GM10248 (cell line): Measurements from ENCODE around the gene UBAP2L.
"Not testable (repeated sequence)": the region's sequence is repeated elsewhere in the genome, so short reads cannot be mapped to it uniquely, and the experiment has no call there.

Experiments
- CTCF ChIA-PET: fragments of 300-600 bp; sonication (Branson Sonifier 250); formaldehyde crosslinking; extraction: SDS; loops from one replicate; lab custom pipeline; 2021; ENCODE audit warnings: antibody characterized with exemption; lab: Yijun Ruan, JAX
- POLR2A ChIA-PET: fragments of 350-650 bp; sonication (Branson Sonifier 250); formaldehyde crosslinking; extraction: SDS; loops from one replicate; lab custom pipeline; 2020; ENCODE audit warnings: antibody characterized with exemption; lab: Yijun Ruan, JAX
- DNase-seq: peaks from one replicate; pipeline ENCODE4 v3.0.0; 2012; ENCODE audit errors: extremely low spot score
- CTCF ChIP-seq: IDR thresholded peaks from 2 replicates; pipeline ENCODE4 v1.5.1; 2012; ENCODE audit warnings: mild to moderate bottlenecking, low read depth; ENCODE audit errors: extremely low read depth, missing control alignments, control extremely low read depth

UBAP2L gene

GRCh38 chr1:154270833-154271232, 50.1 kb downstream of the UBAP2L start:
- peak; percentile 34 for DNase-seq
- TF ChIP-seq CTCF, result no peak
- CTCF ChIA-PET, result interaction anchor here (0.9 to 4.7 kb wide), 9 partner anchors 11 to 284 kb away, joined by 3 to 43 read pairs (median 6); partner anchors contain the start of genes RAB13 and UBAP2L
- POLR2A ChIA-PET, result interaction anchor here (1.6 kb wide), 1 partner anchor 280 kb away, joined by 3 read pairs; the partner anchor contains the start of gene RPS27

GRCh38 chr1:154272217-154272998, 51.7 kb downstream of the UBAP2L start, which contains the start of gene HAX1:
TSS of gene HAX1 (plus strand) at chr1:154272629. CDS start at chr1:154272724, 95 bp downstream.
- TF ChIP-seq CTCF, result peak; percentile 74
- DNase-seq, result peak; percentile 95
- POLR2A ChIA-PET, result interaction anchor here (0.7 to 1.6 kb wide), 2 partner anchors 70 to 282 kb away, joined by 3 to 15 read pairs; partner anchors contain the start of gene RPS27
- CTCF ChIA-PET, result interaction anchor here (0.7 to 4.7 kb wide), 26 partner anchors 13 to 480 kb away, joined by 3 to 43 read pairs (median 4); partner anchors contain the start of genes RAB13, TPM3 and UBAP2L

GRCh38 chr1:154272999-154273563, 52.3 kb downstream of the UBAP2L start:
- no peak for TF ChIP-seq CTCF
- POLR2A ChIA-PET, result no interaction called here
- CTCF ChIA-PET, result interaction anchor here (0.8 to 4.7 kb wide), 10 partner anchors 14 to 475 kb away, joined by 3 to 43 read pairs (median 4); partner anchors contain the start of gene TPM3
- no peak for DNase-seq

GRCh38 chr1:154276797-154277196, 56.0 kb downstream of the UBAP2L start:
- ChIA-PET CTCF (interaction anchor here (1.0 to 3.3 kb wide), 4 partner anchors 54 to 75 kb away, joined by 3 to 22 read pairs (median 4); no protein-coding TSS in a partner anchor), POLR2A (no interaction called here)
- peak; percentile 25 for TF ChIP-seq CTCF
- DNase-seq, result no peak

GRCh38 chr1:154287591-154287990, 66.8 kb downstream of the UBAP2L start:
- CTCF ChIA-PET, DNase-seq, POLR2A ChIA-PET: not testable (repeated sequence)

- TF ChIP-seq CTCF, result no peak
- ChIA-PET CTCF (no interaction called here), POLR2A (no interaction called here)
- no peak for DNase-seq
Observed at GRCh38 chr1:154288661-154289060, 67.9 kb downstream of the UBAP2L start.
